IMR-90 (cell line): ENCODE data around the gene SLC6A7. TPM values are rescaled to one million over a fixed set of nuclear protein-coding genes. Genes with fewer than 3 reads are reported as not detected.

ENCODE experiments used
- ATAC-seq: fragments of 200-7000 bp; cut with Tn5 transposase; 2 replicates; pipeline ENCODE4 v1.9.1; 2020; ENCODE audit warnings: low read depth, mild to moderate bottlenecking, moderate library complexity
- BruUV-seq: library from RNA; stranded (reverse); fragments of 400-500 nt; replicated peaks from 2 replicates; lab custom pipeline; 2021; lab: Mats Ljungman, UMichigan
- CTCF ChIA-PET: fragments of 300-600 bp; formaldehyde crosslinking; extraction: SDS; loops from one replicate; lab custom pipeline; 2021; ENCODE audit warnings: antibody characterized with exemption; lab: Yijun Ruan, JAX
- POLR2A ChIA-PET: fragments of 300-600 bp; sonication (Branson Sonifier 250); formaldehyde crosslinking; loops from one replicate; lab custom pipeline; 2022; ENCODE audit warnings: antibody characterized with exemption; ENCODE audit not compliant: unreplicated experiment; lab: Charles Lee
- DNase-seq: peaks from one replicate; pipeline ENCODE4 v3.0.0; 2013
- H2AFZ ChIP-seq: replicated peaks from 2 replicates; pipeline ENCODE3; 2013; ENCODE audit warnings: low read length, mild to moderate bottlenecking; ENCODE audit not compliant: poor library complexity
- H2AK5ac ChIP-seq: 2 replicates; pipeline ENCODE4 v1.6.1; 2013; ENCODE audit warnings: low read depth, low read length, inconsistent platforms
- H2AK9ac ChIP-seq: replicated peaks from 2 replicates; pipeline ENCODE3; 2013; ENCODE audit warnings: mild to moderate bottlenecking, low read depth, low read length, moderate library complexity; ENCODE audit not compliant: poor library complexity
- H2BK120ac ChIP-seq: 2 replicates; pipeline ENCODE4 v1.6.1; 2013; ENCODE audit warnings: low read depth, low read length, inconsistent platforms
- H2BK15ac ChIP-seq: 3 replicates; pipeline ENCODE4 v1.6.1; 2013; ENCODE audit warnings: low read depth, low read length, inconsistent platforms
- H2BK20ac ChIP-seq: 2 replicates; pipeline ENCODE4 v1.6.1; 2013; ENCODE audit warnings: low read depth, mild to moderate bottlenecking, inconsistent platforms, low read length, moderate library complexity
- H2BK5ac ChIP-seq: 2 replicates; pipeline ENCODE4 v1.6.1; 2013; ENCODE audit warnings: mild to moderate bottlenecking, low read depth, low read length, inconsistent platforms; ENCODE audit not compliant: poor library complexity, severe bottlenecking
- H3K14ac ChIP-seq: replicated peaks from 2 replicates; pipeline ENCODE4 v1.6.1; 2013; ENCODE audit warnings: low read depth, low read length, inconsistent platforms
- H3K18ac ChIP-seq: 2 replicates; pipeline ENCODE4 v1.6.1; 2013; ENCODE audit warnings: low read depth, low read length, control low read depth
- H3K23ac ChIP-seq: 2 replicates; pipeline ENCODE4 v1.6.1; 2013; ENCODE audit warnings: low read depth, low read length, inconsistent platforms
- H3K27ac ChIP-seq: 2 replicates; pipeline ENCODE4 v1.5.1; 2013; ENCODE audit warnings: mild to moderate bottlenecking, control low read depth, low read length; ENCODE audit not compliant: insufficient read depth
- H3K27me3 ChIP-seq: 2 replicates; pipeline ENCODE4 v1.6.1; 2013; ENCODE audit warnings: low read length; ENCODE audit not compliant: control insufficient read depth, insufficient read depth
- H3K36me3 ChIP-seq: 2 replicates; pipeline ENCODE4 v1.6.1; 2013; ENCODE audit warnings: low read length, mixed read lengths; ENCODE audit not compliant: control insufficient read depth, insufficient read depth
- H3K4ac ChIP-seq: 2 replicates; pipeline ENCODE4 v1.6.1; 2013; ENCODE audit warnings: low read depth, low read length, inconsistent platforms
- H3K4me1 ChIP-seq: 2 replicates; pipeline ENCODE4 v1.6.1; 2013; ENCODE audit warnings: low read length, mixed read lengths; ENCODE audit not compliant: control insufficient read depth, insufficient read depth
- H3K4me2 ChIP-seq: 2 replicates; pipeline ENCODE4 v1.6.1; 2013; ENCODE audit warnings: low read depth, mild to moderate bottlenecking, control low read depth, low read length, moderate library complexity
- H3K4me3 ChIP-seq: 2 replicates; pipeline ENCODE4 v1.5.1; 2013; ENCODE audit warnings: low read depth, mild to moderate bottlenecking, control low read depth, low read length, moderate library complexity; ENCODE audit not compliant: insufficient read depth
- H3K56ac ChIP-seq: 2 replicates; pipeline ENCODE4 v1.6.1; 2013; ENCODE audit warnings: low read length, inconsistent platforms; ENCODE audit not compliant: insufficient read depth; ENCODE audit errors: extremely low read depth
- H3K79me1 ChIP-seq, 2 experiments: 2 replicates each; pipeline ENCODE4 v1.6.1; 2013; ENCODE audit warnings: low read length in 2 of 2, inconsistent platforms in 1 of 2, low read depth in 1 of 2
- H3K9ac ChIP-seq: 2 replicates; pipeline ENCODE4 v1.6.1; 2013; ENCODE audit warnings: low read depth, low read length, control low read depth
- H3K9me1 ChIP-seq: 2 replicates; pipeline ENCODE4 v1.6.1; 2013; ENCODE audit warnings: low read length, inconsistent platforms; ENCODE audit not compliant: insufficient read depth
- H3K9me3 ChIP-seq: 2 replicates; pipeline ENCODE4 v1.6.1; 2013; ENCODE audit warnings: low read length; ENCODE audit not compliant: control insufficient read depth, insufficient read depth
- H4K20me1 ChIP-seq: 2 replicates; pipeline ENCODE4 v1.6.1; 2013; ENCODE audit warnings: low read length, inconsistent platforms; ENCODE audit not compliant: insufficient read depth
- H4K5ac ChIP-seq: 2 replicates; pipeline ENCODE4 v1.6.1; 2013; ENCODE audit warnings: mild to moderate bottlenecking, low read depth, low read length, control low read depth
- H4K8ac ChIP-seq, 2 experiments: 2 replicates each; pipeline ENCODE4 v1.6.1; 2013; ENCODE audit warnings: low read depth in 2 of 2, low read length in 2 of 2, control low read depth in 1 of 2, inconsistent platforms in 1 of 2
- H4K91ac ChIP-seq: 2 replicates; pipeline ENCODE4 v1.6.1; 2013; ENCODE audit warnings: low read depth, low read length, inconsistent platforms; ENCODE audit not compliant: insufficient read depth
- BHLHE40 ChIP-seq: fragments of 150-350 bp; IDR thresholded peaks from 2 replicates; pipeline ENCODE4 v1.6.1; 2016; ENCODE audit warnings: mild to moderate bottlenecking, low read depth, low read length
- CEBPB ChIP-seq: IDR thresholded peaks from 2 replicates; pipeline ENCODE4 v1.6.1; 2012; ENCODE audit warnings: low read depth, low read length, improper control_type of control experiment
- MAZ ChIP-seq: IDR thresholded peaks from 2 replicates; pipeline ENCODE4 v1.6.1; 2012; ENCODE audit warnings: low read depth, mild to moderate bottlenecking, low read length, improper control_type of control experiment, moderate library complexity, borderline replicate concordance
- MXI1 ChIP-seq: IDR thresholded peaks from 2 replicates; pipeline ENCODE4 v1.6.1; 2012; ENCODE audit warnings: low read depth, mild to moderate bottlenecking, low read length, moderate library complexity, borderline replicate concordance
- RAD21 ChIP-seq: IDR thresholded peaks from 2 replicates; pipeline ENCODE4 v1.6.1; 2012; ENCODE audit warnings: low read length, improper control_type of control experiment
- RFX5 ChIP-seq: IDR thresholded peaks from 2 replicates; pipeline ENCODE4 v1.8.0; 2012; ENCODE audit warnings: low read depth, mild to moderate bottlenecking, low read length, moderate library complexity
- SMC3 ChIP-seq: fragments of 150-350 bp; IDR thresholded peaks from 2 replicates; pipeline ENCODE4 v1.6.1; 2016; ENCODE audit warnings: low read depth, mild to moderate bottlenecking, antibody characterized with exemption, low read length, moderate library complexity
- USF2 ChIP-seq: fragments of 150-350 bp; IDR thresholded peaks from 2 replicates; pipeline ENCODE4 v1.6.1; 2017; ENCODE audit warnings: mild to moderate bottlenecking, antibody characterized with exemption, low read length, low read depth
- WGBS, 2 experiments: methylation state at CpG; one replicate each; pipeline versions ENCODE4 v1.1.5 to v1.1.7; 2013; ENCODE audit warnings: missing lambda C conversion rate in 2 of 2; ENCODE audit not compliant: insufficient read length in 1 of 2; ENCODE audit errors: extremely low coverage in 2 of 2; 5-methylcytosine and 5-hydroxymethylcytosine counted together
- dilution Hi-C: fragments of 300-500 bp; cut with HindIII; formaldehyde crosslinking; loops from one replicate; pipeline ENCODE4 v1.14.3; 2018; ENCODE audit warnings: low sequenced_read_pairs; ENCODE audit not compliant: unreplicated experiment
- in situ Hi-C: fragments of 300-500 bp; cut with MboI; formaldehyde crosslinking; loops from 3 replicates; pipeline ENCODE4 v1.14.3; 2019; ENCODE audit warnings: low sequenced_read_pairs, inconsistent platforms, mixed read lengths
- intact Hi-C: fragments of 100-400 bp; cut with micrococcal nuclease; formaldehyde crosslinking; loops from 2 replicates; pipeline ENCODE4 v1.10.0; 2022
- polyA plus RNA-seq, 3 experiments: library from polyadenylated mRNA; depleted of rRNA; stranded (reverse); fragments of >200 nt; gene quantifications; 2 replicates each; pipeline ENCODE4 v1.2.3, GENCODE V29; 2012; ENCODE audit warnings: low replicate concordance in 1 of 3
- total RNA-seq: library from RNA; depleted of rRNA; stranded (reverse); fragments of >200 nt; gene quantifications from 2 replicates; pipeline ENCODE4 v1.2.3, GENCODE V29; 2012

Gene SLC6A7
- total and polyA plus RNA-seq, 2 of the 4 experiments (the other 2 are of a cell fraction) = under 0.01 TPM; not detected in 1

- no peak overlapping the region for H3K4me3 ChIP-seq
- H3K18ac ChIP-seq = no peak overlapping the region
- no peaks in the 10 kb centered on the region; the same call in 1 of the 2 replicates for H3K27me3 ChIP-seq
- H4K5ac ChIP-seq = no peak overlapping the region
- no peak overlapping the region for H3K4me2 ChIP-seq
- dilution Hi-C loops (no loop called here), intact Hi-C loops (loop anchor here (10.0 kb wide), 1 partner anchor 182 kb away; no protein-coding TSS in a partner anchor), in situ Hi-C loops (loop anchor here (10.0 to 25.0 kb wide), 3 partner anchors 212 to 580 kb away; partner anchors contain the start of genes HMGXB3 and TIGD6)
- peak overlapping the region; percentile 49 for H2AK9ac ChIP-seq
- no peak overlapping the region for H4K8ac ChIP-seq
- H2AK5ac ChIP-seq = peak overlapping the region; percentile 73; the same call in 1 of the 2 replicates
- H3K27ac ChIP-seq = no peak overlapping the region
- H3K79me1 ChIP-seq = no peaks in the 10 kb centered on the region
- 0 out of 2 replicates have a peak overlapping the region, but pooled peaks have one; percentile 40 for H2BK120ac ChIP-seq
- no peak overlapping the region; the same call in 2 of the 3 replicates for H2BK15ac ChIP-seq
- H3K9me1 ChIP-seq = no peaks in the 10 kb centered on the region
- H4K91ac ChIP-seq = no peak overlapping the region
- TF ChIP-seq MXI1 = no peak
- no peak for TF ChIP-seq MAZ
- no peak for TF ChIP-seq SMC3
- TF ChIP-seq USF2 = no peak
- TF ChIP-seq CEBPB = no peak
- no peak for TF ChIP-seq BHLHE40
- TF ChIP-seq RFX5 = no peak
- TF ChIP-seq RAD21 = no peak
- ATAC-seq (no peak), DNase-seq (no peak)
- H3K9me3 ChIP-seq = no peaks in the 10 kb centered on the region
- H3K23ac ChIP-seq = no peak overlapping the region
- H4K20me1 ChIP-seq = no peaks in the 10 kb centered on the region
- H2BK5ac ChIP-seq = no peak overlapping the region
- H3K36me3 ChIP-seq = no peaks in the 10 kb centered on the region
- H3K4ac ChIP-seq = no peak overlapping the region
- BruUV-seq = no TSS peak
- H3K14ac ChIP-seq = peak overlapping the region; percentile 32; the same call in 1 of the 2 replicates
- no peak overlapping the region for H3K9ac ChIP-seq
- H2AFZ ChIP-seq = no peak overlapping the region
- no CpG with 5 or more reads among the region's 2 CpGs for WGBS, 2 experiments
- H2BK20ac ChIP-seq = no peak overlapping the region
- H3K56ac ChIP-seq = no peak overlapping the region
- POLR2A ChIA-PET = no interaction called here
- H3K4me1 ChIP-seq = no peaks in the 10 kb centered on the region
- CTCF ChIA-PET = interaction anchor here (0.6 kb wide), 1 partner anchor 103 kb away, joined by 6 read pairs; no protein-coding TSS in a partner anchor
These were observed 27.2 kb downstream of the SLC6A7 start for GRCh38 chr5:150217038-150217437.
